GM19239 (cell line): ENCODE data around the gene ACSS1.
A peak's percentile ranks its signal among the peaks of the same experiment; 100 is the strongest.

ENCODE experiments used
- DNase-seq: peaks from one replicate; pipeline ENCODE4 v3.0.0; 2011; ENCODE audit warnings: low spot score; ENCODE audit not compliant: insufficient read length
- FAIRE-seq: peaks from 2 replicates; lab custom pipeline; 2011; peaks lifted over from hg19 to GRCh38; lab: Jason Lieb, UNC

ACSS1 gene

DNA sequence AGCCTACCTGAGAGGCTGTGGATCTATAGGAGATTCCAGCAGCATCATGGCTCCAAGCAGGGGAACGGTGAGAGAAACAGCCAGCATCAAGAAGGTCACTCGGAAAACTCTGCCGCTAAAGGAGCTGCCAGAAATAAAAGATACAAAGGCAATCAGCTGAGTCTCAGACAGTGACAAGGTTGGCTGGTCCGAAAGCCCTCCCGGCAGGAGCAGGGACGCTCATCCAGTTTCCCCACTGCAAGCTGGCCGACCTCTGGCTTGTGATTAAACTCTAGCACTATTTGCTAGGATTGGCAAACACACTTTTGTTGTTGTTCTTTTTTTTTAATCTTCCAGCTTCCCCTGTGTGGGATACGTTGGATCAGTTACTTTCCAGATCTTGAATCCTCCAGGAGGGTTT, 74.0 kb downstream of the ACSS1 start:
- no peak for DNase-seq
- FAIRE-seq: no peak

DNA sequence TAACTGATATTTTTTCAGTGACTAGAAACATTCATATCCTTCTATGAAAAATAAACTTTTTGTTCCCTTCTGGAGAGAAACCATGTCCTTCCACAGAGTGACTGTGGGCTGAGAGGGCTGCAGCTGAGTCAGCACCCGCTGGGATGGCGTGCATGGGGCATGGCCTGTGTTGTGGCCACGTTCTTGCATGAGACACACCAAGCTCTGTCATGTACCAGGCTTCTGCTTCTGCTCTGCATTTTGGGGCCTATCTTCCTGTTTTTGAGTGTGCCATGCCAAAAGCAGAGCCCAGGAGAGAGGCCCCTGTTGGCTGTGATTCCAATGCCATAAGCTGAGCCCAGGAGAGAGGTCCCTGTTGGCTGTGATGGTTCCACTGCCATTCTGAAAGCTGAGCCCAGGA, 76.1 kb downstream of the ACSS1 start:
- FAIRE-seq (no peak), DNase-seq (no peak)

- DNase-seq: no peak
These were observed 76.7 kb downstream of the ACSS1 start for GRCh38 chr20:24981282-24981681.

DNA sequence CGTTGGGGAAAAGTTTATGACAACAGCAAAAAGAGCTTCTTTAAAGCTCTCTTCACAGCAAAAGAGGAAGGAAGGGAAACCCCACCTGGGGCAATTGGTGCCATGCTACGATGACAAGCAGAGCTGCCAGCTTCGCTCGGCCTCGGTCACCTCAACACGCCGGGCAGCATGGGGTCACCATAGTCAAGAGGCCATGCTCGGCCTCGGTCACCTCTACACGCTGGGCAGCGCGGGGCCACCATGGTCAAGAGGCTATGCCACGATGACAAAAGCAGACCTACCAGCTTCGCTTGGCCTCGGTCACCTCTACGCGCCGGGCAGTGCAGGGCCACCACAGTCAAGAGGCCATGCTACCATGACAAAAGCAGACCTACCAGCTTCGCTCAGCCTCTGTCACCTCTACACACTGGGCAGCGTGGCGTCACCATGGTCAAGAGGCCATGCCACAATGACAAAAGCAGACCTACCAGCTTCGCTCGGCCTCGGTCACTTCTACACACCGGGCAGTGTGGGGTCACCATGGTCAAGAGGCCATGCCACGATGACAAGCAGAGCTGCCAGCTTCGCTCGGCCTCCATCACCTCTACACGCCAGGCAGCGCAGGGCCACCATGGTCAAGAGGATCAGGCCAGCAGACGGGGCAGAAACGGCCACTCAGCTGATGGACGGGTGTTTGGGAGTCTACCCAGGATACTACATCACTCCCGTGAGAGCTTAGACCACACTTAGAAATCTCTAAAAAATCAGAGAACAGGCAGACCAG, 77.5 kb downstream of the ACSS1 start:
- FAIRE-seq (no peak), DNase-seq (no peak)

More at GRCh38 chr20:24981282-24981681, 76.7 kb downstream of the ACSS1 start:
- no peak for FAIRE-seq

DNA sequence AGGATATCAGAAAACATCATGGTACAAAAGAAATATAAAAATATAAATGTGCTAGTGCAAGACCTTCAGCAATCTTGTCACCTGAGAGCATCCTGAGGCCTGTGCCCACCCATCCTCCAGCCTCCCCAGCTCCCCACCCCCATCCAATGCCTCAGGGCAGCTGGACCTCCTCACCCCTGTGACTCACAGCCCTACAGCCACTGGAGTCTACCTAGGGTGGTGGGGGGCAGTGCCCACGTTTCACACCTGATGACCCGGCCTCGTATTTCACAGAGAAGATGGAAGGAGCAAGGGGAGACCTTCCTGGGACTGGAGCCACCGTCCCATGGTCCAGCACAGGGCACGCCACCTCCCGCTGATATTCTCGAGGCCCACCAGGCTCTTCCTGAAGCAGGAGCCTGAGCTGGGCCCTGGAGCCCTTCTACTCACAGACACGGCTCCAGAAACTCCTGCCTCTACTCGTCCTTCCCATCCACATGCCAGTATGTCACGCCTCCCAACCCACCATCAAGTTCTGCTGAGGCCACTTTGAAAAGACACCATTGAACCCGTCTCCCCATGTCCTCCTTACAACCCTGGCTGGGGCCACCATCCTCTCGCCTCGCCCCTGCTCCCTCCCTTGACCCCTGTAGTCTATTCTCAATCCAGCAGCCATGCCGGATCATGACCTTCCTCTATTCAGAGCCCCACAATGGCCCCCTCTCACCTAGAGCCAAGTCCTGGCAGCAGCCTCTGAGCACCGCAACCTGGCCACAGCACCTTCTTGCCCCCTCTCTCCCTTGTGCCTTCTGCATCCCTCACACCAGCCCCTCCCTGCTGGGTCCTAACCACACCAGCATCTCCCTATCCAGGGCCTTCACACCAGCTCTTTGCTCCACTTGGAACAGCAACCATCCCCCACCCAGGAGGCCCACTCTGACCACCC, 78.6 kb downstream of the ACSS1 start:
- FAIRE-seq (no peak), DNase-seq (no peak)

DNA sequence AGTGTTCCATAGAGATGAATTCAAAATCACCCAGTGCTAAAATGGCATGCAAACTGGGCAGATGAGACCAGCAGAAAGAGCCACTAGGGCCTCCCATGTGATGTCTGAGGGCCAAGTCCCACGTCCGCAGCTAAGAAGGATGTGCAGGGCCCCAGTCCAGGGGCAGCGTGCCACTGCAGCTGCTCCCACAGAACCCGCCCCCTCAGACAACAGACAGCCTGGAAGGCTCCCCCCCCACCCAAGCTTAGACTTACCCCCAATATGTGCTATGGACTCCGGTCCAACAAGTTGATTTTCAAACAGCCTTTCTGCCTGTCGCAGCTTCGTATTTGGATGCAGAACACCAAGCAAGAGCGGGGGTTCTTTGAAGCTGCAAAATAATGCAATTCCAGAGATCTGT, 79.4 kb downstream of the ACSS1 start:
- no peak for FAIRE-seq

DNA sequence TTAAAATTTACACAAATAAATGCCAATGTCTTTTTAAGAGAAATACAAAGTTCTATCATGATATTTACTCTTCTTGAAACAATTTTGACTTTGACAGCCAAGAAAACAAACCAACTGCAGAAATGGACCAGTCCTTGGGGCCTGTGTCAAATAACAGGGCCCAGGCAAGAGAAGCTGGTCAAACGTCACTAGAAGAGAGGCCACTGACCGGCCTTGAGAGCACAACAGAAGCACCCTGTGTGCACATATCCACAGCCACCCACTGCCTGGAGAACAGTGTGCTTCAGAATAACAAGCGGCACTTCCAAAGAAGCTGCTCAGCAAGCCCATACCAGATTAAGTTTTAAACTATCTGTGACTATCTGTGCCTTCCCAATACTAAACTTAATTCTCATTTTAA, 80.1 kb downstream of the ACSS1 start:
- DNase-seq (no peak), FAIRE-seq (no peak)

More for the DNA sequence above, 79.4 kb downstream of the ACSS1 start:
- no peak for DNase-seq

DNA sequence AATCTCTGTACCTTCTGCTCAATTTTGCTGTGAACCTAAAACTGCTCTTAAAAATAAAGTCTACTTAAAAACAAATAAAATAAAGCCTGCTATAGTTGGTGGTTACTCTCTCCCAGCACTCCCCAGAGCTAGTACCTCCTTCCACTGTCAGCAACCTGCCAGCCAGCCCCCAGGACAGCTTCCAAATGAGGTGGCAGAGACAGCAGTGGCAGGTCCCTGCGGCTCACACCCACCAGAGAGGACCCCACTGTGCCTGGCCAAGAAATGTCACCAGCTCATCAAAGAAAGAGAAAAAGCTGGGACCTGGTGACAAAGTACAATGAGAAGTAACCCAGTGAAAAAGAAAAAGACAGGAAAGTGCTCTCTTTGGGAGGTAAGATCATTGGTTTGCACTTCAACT, 80.6 kb downstream of the ACSS1 start:
- DNase-seq (no peak), FAIRE-seq (no peak)

DNA sequence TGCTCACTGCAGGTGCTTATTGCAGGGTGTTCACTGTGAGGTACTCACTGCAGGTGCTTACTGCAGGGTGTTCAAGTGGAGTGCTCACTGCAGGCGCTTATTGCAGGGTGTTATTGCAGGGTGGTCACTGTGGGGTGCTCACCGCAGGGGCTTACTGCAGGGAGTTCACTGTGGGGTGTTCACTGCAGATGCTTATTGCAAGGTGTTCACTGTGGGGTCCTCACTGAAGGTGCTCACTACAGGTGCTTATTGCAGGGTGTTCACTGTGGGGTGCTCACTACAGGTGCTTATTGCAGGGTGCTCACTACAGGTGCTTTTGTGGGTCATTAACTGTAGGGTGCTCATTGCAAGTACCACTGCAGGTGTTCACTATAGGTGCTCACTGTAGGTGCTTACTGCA, 85.6 kb downstream of the ACSS1 start:
- DNase-seq (no peak), FAIRE-seq (no peak)

- no peak for FAIRE-seq
- DNase-seq: no peak
These were observed 86.4 kb downstream of the ACSS1 start for GRCh38 chr20:24971376-24972101.

- DNase-seq (no peak), FAIRE-seq (no peak)
These were observed 87.2 kb downstream of the ACSS1 start for GRCh38 chr20:24970754-24971153.

DNA sequence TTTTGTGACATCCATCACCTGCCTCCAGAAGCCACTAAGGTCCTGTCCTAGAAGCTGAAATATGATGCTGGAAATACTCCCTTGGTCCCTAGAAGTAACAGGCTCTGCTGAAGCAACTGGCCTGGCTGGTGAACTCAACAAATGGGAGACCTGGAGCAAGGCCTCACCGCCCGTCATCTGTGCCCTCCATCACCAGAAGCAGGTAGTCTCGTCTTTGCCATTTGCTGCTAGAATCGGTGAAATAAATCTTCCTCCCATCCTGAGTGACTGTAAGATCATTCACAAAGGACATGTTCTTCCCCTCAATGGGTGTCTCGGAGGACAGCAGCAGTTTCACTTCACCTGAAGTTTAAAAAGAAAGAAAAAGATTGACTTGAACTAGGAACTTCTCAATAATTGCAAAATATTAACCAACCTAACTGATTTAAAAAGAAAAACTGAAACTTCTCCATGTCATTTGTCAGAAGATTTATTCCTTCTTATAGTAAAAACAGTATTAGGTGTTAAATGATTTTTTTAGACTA, 87.8 kb downstream of the ACSS1 start:
- FAIRE-seq (peak; percentile 45), DNase-seq (no peak)

- no peak for FAIRE-seq
- no peak for DNase-seq
These were observed 88.5 kb downstream of the ACSS1 start for GRCh38 chr20:24969186-24970029.

DNA sequence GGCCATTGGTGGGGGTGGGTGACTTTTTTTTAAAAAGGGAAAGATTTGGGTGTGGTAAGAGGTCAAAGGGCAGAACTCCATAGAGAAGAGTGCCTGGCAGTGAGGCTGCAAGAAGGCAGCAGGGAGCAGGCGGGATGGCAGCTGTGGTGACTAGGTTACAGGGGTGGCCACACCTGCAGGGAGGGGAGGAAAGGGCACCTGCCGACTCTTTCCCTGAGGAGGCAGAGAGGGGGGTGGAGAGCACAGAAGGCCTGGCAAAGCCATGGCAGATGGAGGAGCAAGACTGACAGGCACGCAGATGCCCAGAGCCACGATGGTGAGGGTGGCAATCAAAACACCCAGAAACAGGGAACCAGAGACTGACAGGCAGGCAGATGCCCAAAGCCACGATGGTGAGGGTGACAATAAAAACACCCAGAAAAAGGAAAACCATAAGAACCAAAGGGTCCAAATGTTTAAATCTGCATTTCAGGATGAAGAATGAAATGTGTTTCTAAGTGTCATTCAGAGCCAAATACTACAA, 89.6 kb downstream of the ACSS1 start:
- no peak for DNase-seq
- no peak for FAIRE-seq

DNA sequence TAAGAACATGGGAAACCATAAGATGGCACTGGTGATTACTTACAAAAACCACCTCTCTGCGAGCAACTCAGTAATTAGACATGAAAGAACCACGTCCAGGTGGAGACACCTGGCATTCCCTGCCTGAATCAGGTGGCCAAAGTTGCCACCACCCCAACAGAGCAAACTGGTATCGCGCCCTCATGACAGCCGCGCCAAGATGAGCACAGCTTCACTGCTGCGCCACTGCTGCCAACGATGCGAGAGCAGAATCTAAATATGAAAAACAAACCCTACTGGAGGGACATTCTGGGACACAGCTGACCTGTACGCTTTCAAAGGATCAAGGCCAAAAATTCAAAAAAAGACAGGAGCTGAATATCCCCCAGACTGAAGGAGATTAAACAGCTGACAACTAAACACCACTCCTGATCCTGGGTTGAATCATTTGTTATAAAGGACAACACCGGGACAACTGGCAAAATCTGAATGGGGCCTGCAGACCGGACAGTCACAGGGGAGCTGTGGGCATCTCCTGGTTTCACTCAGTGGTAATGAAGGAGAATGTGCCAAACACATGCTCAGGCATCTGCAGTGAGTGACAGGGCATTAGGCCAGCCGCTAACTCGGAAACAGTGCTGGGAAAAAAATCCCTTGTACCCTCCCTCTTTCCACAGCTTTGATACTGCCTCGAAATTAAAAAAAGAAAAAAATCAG, 91.5 kb downstream of the ACSS1 start:
- DNase-seq (no peak), FAIRE-seq (no peak)

DNA sequence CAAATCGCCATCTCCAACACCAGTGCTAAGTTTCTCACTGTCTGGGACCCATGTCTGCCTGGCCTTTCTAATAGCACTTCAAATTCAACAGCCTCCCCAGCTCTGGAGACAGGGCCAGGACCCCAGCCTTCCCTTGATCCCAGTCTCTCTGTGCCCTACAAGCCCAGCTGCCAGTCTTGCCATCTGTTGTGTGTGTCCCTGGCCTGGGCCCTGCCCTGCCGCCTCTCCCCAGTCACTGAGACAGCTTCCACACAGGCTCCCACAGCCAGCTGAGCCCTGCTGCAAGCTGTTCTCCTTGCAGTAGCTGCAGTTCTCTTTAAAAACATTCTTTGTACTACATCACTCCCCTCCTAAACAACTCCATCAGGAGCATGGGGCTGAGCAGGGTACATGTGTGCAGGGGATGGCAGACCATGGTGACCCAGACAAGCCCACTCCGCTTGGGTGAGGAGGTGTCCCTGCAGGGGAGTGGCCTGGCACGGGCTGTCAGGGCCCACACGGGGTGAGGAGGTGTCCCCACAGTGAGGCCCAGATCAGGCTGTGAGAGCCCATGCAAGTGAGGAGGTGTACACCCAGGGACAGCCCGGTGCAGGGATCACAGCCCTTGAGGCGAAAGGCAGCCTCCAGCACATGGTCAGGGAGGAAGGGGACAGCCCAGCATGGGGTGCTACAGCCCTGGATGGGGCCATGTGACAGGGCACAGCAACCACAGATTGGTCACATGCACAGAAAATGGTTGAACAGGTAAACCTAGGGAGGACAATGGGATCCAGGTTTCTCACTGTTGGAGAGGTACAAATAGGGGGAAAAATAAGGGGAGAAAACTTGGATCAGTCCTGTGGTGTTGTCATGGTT, 92.6 kb downstream of the ACSS1 start:
- no peak for DNase-seq
- no peak for FAIRE-seq

DNA sequence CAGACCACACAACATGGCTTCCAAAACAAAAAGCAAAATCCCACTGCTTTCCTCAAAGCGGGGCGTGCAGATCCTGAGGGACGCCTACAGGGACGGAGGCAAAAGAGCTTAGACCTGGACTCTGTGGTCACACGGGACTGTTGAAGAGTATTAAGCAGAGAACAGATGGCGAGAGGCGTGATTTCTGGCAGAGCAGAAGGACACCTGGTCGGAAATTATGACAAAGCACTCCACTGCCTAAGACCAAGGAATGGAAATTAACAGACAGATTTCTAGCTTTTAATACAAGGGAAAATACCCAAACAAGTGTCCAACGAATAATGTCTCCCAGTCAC, 93.5 kb downstream of the ACSS1 start:
- no peak for FAIRE-seq
- DNase-seq: no peak
